Pulmonary artery endothelial cell (primary cell): ENCODE results near the gene ZDHHC24. TPM values are rescaled to one million over a fixed set of nuclear protein-coding genes. Genes with fewer than 3 reads are reported as not detected.

ENCODE experiments used
- DNase-seq: peaks from one replicate; pipeline ENCODE4 v3.0.0-alpha.2; 2011; ENCODE audit warnings: low read depth, low spot score
- total RNA-seq: library from RNA; depleted of rRNA; stranded (reverse); fragments of >200 nt; gene quantifications from 2 replicates; pipeline ENCODE4 v1.2.3, GENCODE V29; 2014

ZDHHC24 gene
- total RNA-seq, 1 donor from 2014 or later, result 20.2 TPM

GRCh38 chr11:66497206-66497605, 48.6 kb downstream of the ZDHHC24 start:
- no peak for DNase-seq

DNA sequence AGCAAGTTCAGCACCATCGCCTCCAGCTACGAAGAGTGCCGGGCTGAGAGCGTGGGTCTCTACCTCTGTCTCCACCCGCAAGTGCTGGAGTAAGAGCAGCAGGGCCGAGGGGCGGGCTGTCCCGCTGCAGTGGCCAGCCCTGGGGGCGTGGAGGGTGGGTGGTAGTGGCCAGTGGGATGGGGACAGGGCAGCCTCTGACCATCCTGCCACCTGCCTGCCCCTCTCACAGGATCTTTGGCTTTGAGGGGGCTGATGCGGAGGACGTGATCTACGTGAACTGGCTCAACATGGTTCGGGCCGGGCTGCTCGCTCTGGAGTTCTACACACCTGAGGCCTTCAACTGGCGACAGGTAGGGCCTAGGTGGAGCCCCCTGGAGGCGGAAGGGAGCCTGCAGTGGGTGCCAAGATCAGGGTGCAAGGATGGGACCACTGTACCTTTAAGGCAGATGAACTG, 50.4 kb downstream of the ZDHHC24 start:
- no peak for DNase-seq

DNA sequence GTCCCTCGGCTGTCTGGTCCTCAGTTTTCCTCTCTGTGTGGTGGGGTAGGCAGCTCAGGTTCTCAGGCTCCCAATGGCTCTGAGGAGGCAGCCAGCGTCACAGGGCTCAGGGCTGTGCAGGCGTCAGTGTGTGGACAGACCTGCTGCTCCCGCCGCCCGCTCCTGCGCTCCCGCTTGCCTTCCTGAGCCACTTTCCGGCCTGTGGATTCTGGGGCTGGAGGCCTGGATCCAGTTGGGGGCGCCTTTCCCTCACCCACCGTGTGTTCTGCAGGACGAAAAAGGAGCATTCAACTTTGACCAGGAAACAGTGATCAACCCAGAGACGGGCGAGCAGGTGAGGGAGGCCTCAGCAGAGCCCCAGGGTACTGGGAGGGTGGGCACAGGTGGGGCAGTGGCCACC, 50.9 kb downstream of the ZDHHC24 start:
- DNase-seq, result no peak

- no peak for DNase-seq
Measured at GRCh38 chr11:66494458-66494857, 51.4 kb downstream of the ZDHHC24 start.

DNA sequence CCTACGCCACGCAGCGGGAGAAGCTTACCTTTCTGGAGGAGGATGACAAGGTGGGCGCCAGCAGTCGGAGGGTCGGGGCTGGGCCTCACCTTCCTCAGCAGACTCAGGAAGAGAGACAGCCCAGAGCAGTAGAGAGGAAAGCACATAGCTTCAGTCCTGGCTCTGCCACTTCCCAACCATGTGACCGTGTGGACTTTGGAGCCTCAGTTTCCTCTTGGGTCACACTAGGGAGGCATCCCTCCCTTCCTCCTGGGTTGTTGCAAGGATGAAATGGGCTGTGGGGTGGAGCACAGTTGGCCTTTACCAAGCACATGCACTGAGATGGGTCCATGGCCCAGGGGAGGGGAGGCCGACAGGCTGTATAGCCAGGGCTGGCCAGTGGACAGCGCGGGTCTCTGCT, 52.7 kb downstream of the ZDHHC24 start:
- DNase-seq, result no peak

- DNase-seq, result no peak
Measured at GRCh38 chr11:66492161-66492865, 53.5 kb downstream of the ZDHHC24 start.

DNA sequence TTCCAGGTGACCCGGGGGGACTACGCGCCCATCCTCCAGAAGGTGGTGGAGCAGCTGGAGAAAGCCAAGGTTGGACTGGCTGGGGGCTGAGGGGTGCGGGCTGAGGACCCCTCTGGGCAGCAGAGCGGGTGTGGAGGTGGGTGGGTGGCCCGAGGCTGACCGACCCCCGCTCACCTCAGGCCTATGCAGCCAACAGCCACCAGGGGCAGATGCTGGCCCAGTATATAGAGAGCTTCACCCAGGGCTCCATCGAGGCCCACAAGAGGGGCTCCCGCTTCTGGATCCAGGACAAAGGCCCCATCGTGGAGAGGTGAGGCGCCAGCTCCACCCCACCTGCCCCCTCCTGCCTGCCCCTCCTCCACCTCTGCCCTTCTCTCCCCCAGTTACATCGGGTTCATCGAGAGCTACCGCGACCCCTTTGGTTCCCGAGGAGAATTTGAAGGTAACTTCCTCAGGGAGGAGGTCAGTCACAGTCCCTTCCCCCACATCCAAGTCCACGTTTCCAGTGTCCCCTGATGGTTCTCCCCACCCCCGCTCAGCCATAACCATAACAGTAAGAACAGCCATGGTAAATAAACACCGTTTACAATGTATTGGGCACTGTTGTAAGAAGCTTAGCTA, 54.4 kb downstream of the ZDHHC24 start:
- no peak for DNase-seq

- no peak for DNase-seq
Measured at GRCh38 chr11:66489636-66490035, 56.2 kb downstream of the ZDHHC24 start.

- DNase-seq, result no peak
Measured at GRCh38 chr11:66488957-66489356, 56.9 kb downstream of the ZDHHC24 start.

DNA sequence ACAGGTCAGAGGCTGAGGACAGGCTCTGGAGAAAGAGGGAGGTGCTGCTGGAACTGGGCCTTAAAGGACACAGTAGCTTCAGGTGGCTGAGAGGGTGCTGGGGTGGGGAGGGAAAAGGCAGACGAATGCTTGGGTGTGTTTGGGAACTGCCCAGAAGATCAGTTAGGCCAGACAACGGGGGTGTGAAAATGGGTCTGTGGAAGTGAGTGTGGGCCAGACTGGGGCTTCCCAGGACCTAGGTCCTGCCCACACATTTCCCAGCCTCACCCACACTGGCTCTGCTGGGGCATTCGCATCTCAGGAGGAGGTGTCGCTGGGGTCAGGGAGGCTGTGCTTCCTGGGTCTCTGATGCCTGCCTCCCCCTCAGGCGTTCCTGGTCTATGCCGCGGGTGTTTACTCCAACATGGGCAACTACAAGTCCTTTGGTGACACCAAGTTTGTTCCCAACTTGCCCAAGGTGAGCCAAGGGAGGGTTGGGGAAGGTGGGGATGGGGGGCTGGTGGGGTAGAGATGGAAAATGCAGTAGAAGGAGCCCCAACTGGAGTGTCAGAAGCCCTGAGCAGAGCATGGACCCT, 61.0 kb downstream of the ZDHHC24 start:
- no peak for DNase-seq

GRCh38 chr11:66480117-66480938, 65.5 kb downstream of the ZDHHC24 start, which contains the start of gene DPP3:
Gene DPP3 (plus strand): TSS chr11:66480434. CDS start chr11:66482201, 1,767 bp downstream.
- DNase-seq, result peak; percentile 88

GRCh38 chr11:66479394-66480116, 66.3 kb downstream of the ZDHHC24 start:
- no peak for DNase-seq

- no peak for DNase-seq
Measured at GRCh38 chr11:66478729-66479393, 67.0 kb downstream of the ZDHHC24 start.

DNA sequence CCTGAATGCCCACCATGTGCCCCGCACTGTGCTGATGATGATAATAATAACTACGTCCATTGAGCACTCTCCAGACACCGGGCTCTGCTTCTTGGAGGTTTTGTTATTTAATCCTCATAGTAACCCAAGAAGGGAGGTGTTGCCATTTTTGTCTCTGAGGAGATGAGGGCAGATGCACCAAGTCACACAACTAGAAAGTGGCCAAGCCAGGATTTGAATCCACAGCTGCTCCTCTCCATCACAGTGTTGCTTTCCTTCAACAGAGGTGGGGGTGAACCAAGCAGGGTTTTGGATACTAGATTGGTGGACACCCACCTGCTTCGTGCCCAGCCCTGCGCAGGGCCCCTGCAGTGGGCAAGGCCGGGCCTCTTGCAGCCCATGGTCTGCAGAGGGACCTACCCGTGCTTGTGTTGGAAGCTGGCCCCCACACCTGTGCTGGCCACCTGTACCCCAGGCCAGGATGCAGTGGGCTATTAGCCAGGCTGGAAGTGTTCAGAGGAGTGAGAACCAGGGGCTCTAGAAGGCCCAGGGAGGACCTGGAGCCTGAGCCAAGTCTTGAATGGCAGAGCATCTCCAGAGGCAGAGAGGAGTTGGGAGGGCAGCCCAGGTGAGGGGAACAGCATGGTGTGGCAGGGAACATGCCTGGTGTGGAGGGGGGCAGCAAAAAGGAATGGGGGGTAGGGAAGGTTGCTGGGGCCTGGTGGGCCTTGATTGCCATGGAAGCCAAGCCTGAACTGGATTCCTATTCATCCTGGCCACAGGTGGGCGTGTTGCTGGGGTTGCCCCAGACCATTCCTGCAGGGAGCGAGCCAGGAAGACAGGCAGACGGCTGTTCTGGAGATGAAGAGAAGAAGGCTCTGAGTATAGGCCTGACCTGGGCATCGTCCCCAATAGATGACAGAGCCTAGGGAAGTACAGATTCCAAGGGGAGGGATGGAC, 68.3 kb downstream of the ZDHHC24 start:
- DNase-seq, result no peak

DNA sequence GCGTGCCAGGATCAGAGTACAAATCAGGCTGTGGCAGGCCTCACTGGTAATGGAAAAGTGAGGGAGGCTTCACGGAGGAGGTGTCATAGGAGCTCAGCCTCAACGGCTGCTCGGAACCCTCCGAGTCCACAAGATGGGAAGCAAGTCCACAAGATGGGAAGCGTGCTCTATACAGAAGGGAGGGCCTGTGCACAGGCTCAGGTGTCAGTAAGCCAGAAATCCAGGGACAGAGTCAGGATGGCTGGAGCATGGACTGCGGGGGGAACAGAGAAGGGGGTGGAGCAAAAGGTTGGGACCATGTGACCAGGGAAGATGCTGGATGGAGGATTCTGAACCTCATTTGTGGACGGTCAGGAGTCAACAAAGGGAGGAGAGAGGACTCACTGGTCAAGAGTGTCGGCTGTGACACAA, 69.0 kb downstream of the ZDHHC24 start:
- DNase-seq, result no peak

- no peak for DNase-seq
Measured at GRCh38 chr11:66476173-66476840, 69.5 kb downstream of the ZDHHC24 start.

DNA sequence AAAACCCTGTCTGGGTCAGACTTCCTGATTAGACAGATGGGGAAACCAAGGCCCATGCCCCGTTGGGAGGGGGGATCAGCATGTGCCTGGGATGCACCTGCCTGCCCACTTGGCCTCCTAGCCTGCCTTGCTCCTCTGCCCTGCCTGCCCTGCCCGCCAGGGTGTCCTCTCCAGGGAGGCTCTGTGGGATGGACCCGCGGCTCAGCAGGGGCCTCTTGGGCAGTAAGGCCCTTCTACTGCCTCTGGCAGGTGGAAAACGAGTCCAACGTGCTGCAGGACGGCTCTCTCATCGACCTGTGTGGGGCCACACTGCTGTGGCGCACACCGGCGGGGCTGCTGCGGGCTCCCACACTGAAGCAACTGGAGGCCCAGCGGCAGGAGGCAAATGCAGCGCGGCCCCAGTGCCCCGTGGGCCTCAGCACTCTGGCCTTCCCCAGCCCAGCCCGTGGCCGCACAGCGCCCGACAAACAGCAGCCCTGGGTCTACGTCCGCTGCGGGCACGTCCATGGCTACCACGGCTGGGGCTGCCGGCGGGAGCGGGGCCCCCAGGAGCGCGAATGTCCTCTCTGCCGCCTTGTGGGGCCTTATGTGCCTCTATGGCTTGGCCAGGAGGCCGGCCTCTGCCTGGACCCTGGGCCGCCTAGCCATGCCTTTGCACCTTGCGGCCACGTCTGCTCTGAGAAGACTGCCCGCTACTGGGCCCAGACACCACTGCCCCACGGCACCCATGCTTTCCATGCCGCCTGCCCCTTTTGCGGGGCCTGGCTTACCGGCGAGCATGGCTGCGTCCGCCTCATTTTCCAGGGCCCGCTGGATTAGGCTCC, 70.3 kb downstream of the ZDHHC24 start:
- DNase-seq, result no peak
